ENCODE data around the gene ANKRD2.
"Not testable (repeated sequence)": the region's sequence is repeated elsewhere in the genome, so short reads cannot be mapped to it uniquely, and the experiment has no call there.

ANKRD2 gene, protein sequence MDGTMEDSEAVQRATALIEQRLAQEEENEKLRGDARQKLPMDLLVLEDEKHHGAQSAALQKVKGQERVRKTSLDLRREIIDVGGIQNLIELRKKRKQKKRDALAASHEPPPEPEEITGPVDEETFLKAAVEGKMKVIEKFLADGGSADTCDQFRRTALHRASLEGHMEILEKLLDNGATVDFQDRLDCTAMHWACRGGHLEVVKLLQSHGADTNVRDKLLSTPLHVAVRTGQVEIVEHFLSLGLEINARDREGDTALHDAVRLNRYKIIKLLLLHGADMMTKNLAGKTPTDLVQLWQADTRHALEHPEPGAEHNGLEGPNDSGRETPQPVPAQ

DNA sequence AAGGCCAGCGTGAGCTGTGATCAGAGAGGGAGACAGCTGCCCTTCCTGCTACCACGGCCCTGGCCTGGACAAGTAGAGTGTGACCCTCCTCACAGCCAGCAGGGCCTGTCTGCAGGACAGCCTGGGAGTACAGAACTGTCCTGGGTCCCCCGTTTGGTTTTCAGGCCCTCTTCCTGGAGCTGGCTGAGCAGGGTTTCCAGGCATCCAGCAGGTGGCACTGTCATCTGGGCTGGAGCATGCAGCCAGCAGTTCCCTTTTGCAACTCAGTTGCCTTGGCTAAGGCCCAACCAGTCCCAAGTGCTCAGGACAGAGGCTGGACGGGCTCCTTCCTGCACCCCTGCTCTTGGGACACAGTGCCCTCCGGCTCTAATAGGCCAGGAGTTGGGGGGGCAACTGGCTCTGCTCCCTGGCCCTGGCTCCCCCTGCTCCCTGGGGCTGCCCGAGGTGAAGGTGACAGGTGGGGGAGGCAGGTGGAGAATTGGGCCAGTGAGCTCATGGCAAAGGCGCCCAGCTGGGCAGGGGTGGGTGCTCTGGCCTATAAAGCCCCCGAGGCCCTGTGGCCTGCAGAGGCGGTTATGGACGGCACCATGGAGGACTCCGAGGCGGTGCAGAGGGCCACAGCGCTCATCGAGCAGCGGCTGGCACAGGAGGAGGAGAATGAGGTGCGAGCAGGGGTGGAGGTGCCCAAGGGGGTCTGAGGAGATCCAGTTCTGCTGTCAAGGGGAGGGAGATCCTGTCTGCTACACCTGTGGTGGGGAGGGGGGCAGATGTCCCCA lies at the start of gene ANKRD2:
ANKRD2 (plus strand) TSS at position 566 of the 776 bp plus-strand sequence; CDS start at position 576, 10 bp downstream.
- peak within 1 kb of the TSS in 20 of 21 experiments; percentile 43 to 87 (median 76) for H3K27ac ChIP-seq
- H3K4me3 ChIP-seq, result no peak within 1 kb of the TSS

DNA sequence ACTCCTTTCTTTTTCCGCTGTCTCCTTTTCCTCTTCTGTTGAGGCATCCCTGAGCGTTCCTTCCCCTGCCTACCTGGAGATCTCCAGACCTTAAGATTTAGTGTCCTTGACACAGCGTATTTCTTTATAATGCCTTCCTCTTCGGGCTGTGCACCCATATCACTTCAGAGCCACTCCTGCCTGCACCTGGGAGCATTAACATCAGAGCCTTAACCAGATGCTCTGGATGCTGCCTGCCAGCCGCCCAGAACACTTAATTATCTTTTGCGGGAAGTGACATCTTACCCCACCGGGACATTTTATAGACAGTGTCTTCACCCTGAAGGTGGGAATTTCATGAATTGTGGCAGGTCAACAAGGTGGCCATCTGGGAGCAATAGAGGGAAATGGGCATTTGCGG lies 49.6 kb upstream of the ANKRD2 start:
- H3K27ac ChIP-seq, result no peak overlapping the region

DNA sequence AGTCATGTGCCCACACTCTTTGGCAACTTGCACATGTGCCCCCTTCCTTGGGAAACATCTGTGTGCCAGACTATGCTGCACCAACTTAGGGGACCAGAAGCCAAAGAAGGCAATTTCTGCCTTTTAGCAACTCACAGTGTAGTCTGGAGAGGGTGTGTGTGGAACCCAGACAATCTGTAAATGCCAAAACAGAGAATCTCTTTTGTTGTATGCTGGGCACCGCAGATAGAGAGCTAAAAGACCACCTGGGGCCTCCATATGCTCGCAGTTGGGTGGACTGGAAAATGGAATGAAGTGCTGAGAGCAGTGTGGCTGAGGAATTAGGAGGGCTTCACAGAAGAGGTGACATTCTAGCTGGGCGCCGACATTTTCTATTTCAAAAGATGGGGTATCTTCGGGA lies 47.5 kb upstream of the ANKRD2 start:
- H3K4me3 ChIP-seq, result no peak overlapping the region
- no peak overlapping the region for H3K27ac ChIP-seq

More for the DNA sequence above, 49.6 kb upstream of the ANKRD2 start:
- H3K4me3 ChIP-seq, result no peak overlapping the region

DNA sequence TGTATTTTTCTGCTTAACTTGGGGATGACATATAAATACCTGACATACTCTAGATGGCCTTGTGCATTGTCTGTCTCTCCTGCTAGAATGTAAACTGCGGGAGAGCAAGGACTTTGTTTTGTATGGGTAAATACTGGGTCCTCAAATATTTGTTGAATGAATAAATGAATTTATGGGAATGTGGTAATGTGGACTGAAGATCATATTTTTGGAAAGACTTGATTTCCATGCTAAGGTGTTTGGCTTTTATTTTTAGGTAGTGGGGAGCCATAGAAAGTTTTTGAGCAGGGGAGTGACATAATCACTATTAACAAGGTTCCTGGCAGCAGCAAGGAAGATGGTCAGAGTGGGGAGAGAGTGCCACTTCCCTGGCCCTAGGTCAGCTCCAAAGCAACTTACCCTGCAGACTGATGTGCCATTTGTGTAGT lies 46.9 kb upstream of the ANKRD2 start:
- H3K27ac ChIP-seq, result no peak overlapping the region
- H3K4me3 ChIP-seq, result no peak overlapping the region

DNA sequence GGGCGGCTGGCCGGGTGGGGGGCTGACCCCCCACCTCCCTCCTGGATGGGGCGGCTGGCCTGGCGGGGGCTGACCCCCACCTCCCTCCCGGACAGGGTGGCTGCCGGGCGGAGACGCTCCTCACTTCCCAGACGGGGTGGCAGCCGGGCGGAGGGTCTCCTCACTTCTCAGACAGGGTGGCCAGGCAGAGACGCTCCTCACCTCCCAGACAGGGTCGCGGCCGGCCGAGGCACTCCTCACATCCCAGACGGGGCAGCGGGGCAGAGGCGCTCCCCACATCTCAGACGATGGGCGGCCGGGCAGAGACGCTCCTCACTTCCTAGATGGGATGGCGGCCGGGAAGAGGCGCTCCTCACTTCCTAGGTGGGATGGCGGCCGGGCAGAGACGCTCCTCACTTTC lies 43.7 kb upstream of the ANKRD2 start:
- H3K27ac ChIP-seq, H3K4me3 ChIP-seq: not testable (repeated sequence)

DNA sequence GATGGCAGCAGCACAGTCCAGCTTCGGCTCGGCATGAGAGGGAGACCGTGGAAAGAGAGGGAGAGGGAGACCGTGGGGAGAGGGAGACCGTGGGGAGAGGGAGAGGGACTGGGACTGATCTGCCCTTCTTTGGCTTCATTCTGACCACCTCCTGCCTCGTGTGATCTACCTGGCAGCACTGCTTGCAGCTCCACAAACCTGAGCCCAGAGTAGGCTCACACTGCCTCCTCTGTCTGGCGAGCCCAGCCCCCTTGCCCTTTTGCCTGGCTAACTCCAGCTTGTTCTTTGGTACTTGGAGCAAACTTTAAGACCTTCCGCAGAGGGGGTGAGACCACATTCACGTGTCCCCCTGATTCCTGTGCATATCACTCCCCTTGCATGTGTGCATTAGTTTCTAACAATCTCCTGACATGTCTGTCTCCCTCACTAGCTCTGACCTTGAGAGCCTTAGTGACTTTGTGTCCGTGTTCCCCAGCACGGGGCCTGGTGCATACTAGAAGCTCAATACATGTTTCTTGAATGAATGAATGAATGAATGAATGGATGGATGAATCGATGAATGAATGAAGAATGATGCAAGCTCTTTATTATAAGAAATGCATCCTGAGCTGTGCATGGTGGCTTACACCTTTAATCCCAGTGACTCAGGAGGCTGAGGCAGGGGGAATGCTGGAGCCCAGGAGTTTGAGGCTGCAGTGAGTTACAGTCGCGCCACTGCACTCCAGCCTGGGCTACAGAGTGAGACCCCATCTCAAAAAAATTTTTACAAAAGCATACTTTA lies 42.7 kb upstream of the ANKRD2 start:
- Histone ChIP-seq H3K4me3 (no peak overlapping the region), H3K27ac (no peak overlapping the region)

DNA sequence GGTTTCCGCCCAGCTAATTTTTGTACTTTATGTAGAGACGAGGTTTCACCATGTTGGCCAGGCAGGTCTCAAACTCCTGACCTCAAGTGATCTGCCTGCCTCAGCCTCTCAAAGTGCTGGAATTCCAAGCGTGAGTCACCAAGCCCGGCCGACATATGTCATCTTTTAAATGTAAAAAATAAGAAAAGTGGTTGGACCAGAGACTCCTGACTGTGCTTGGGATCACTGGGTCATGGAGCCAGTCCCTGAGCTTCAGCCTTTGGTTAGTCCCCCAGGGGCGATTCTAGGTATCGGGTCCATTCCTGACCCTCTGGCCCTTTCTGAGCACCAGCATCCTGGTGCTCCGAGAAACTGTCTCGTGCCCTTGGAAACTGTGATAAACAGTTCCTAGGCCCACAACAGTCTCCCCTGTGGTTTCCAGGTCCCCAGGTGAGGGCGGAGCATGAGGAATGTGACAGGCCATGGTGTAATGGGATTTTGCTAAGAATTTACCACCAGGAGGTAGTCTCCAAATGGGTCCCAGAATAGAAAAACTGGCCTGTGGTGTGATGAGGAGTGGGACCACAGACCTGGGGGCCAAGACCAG lies 41.1 kb upstream of the ANKRD2 start:
- Histone ChIP-seq H3K27ac (no peak overlapping the region), H3K4me3 (no peak overlapping the region)

DNA sequence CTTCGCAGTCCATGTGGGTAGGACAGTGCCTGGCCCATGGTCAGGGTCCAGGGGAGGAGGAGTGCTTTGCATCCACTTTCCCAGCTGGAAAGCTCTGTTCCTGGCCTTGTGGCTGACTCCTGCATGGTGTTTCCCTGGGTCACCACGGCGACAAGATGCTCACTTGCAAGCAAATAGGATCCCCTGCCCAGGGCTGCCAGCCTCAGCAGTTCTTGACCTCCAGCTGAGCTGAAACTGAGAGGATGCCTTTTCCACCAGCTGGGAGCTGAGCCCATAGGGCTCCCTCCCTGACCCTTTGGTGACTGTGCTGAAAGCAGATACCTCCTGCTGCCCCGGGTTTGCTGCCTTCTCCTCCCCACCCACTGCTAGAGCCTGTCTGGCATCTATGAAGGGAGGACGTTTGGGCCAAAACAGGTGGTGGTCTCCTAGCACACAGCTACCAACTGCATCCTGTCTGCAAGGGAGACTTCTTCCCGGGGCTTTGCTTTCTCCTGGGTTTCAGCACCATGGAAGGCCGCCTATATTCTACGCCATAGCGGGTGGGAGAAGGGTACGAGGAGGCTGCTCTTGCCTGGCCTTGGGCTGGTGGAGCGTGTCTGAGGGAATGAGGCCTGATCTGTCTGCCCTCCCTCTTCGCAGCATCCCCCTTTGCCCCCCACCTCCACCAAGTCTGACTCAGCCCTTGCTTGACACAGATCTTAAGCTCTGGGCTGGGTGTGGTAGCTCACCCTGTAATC lies 39.5 kb upstream of the ANKRD2 start:
- no peak overlapping the region for H3K27ac ChIP-seq
- H3K4me3 ChIP-seq, result no peak overlapping the region

DNA sequence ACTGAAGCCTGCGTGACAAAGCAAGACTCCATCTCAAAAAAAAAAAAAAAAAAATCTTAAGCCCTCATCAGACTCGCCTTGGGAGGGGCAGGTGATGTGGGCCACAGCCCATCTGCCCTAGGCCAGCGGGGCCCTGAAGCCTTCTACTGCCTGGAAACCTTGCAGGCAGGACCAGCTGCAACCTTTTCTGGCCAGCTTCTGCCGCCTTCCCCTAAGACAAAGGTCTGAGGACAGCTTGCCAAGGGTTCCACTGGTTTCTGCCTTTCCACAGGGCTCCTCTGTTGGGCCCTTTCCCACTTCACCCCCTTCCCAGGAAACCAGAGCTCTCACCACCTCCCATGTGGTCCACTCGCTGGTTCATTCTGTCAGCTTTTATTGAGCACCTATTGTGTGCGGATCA lies 38.7 kb upstream of the ANKRD2 start:
- no peak overlapping the region for H3K4me3 ChIP-seq
- peak overlapping the region in 1 of 21 experiments; percentile 0 for H3K27ac ChIP-seq

DNA sequence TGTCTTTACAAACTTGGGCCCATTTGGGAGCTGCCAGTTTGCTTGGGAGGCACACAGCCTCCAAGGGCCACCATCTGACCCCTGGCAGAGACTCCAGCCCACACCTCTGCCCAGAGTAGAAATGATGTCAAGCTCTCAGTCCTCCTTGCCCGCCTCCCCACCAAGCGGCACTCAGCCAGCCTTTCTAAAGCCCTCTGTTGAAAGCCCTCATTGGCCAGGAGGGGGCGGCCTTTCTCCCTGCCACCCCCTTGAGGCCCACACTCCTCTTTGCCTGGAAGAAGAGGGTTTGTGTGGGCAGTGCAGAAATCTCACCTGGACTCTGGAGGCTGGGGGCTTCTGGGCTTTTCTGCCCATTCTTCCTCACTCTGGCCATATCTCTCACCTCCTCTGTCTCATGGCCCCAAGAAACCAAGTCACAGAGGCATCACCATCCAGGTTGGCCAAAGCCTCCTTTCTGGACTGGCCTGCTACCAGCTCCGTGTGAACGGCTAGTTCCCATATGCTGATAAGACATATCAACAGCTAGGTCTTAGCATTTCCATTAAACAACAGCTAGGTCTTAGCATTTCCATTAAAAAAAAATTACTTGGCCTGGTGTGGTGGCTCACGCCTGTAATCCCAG lies 37.7 kb upstream of the ANKRD2 start:
- Histone ChIP-seq H3K27ac (no peak overlapping the region), H3K4me3 (no peak overlapping the region)

DNA sequence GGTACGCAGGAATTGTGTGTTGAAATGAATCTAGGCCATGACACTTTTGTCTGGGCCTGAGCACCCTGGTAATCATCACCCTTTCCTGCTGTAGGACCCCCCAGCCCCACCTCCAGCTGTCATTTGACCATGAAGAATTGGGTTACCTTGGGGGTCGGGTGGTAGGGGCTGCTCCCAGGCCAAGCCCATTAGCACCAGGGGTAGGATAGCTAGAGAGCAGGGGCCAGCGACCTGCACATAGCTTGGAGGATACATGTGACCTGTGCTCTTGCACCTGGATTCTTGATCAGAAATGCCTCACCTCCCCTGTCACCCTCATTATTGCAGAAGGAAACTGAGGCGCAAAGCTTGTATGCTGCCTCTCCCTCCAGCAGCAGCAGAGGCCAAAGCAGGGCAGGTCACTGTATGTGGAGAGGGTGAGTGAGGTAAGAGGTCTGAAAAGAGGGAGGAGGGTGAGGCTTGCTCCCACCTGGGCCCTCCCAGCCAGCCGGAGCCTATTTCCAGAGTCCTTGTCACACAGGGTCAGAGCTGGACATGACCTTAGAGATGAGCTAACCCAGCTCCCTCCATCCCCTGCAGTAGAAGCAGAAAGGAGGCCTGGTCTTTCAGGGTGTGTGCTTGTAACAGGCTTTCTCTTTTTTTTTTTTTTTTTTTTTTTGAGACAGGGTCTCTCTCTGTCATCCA lies 35.3 kb upstream of the ANKRD2 start:
- H3K27ac ChIP-seq, result peak overlapping the region in 2 of 21 experiments; percentile 34 to 72
- no peak overlapping the region for H3K4me3 ChIP-seq

DNA sequence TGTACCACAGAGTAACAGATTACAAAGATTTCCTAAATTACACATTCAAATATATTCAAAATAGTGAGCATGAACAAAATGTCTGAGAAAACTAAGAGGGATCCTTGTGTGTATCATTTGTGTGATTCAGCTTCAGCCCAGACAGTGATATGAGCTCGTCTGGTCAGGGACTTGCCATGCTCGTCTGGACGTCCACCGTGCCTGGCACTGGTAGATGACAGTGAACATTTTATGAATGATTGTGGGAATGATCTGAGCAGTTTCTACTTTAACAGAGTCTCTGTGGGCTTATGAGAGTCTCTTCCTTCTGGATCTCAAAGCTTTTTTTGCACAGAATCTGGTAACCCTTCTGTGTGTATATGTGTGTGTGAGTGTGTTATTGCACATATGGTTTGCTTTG lies 34.2 kb upstream of the ANKRD2 start:
- Histone ChIP-seq H3K4me3 (no peak overlapping the region), H3K27ac (peak overlapping the region in 16 of 21 experiments; percentile 24 to 100 (median 60))

DNA sequence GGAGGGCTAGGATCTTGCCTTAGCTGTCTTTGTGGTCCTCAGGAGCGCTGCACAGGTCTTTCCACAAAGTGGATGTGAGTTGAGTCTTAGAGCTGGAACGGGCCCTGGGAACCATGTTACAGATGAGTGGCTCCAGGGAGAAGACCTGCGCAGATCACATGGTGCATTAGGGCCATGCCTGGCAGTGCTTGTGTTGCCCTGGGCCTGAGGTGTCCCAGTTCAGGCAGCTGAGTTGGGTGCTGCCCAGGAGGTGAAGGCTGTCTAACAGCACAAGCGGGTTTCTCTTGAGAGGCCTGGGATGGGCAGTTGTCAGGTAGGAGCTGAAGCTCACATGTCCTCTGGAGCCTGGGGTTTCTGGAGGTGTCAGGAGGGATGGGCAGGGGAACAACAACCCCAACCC lies 33.7 kb upstream of the ANKRD2 start:
- H3K4me3 ChIP-seq, result no peak overlapping the region
- H3K27ac ChIP-seq, result peak overlapping the region in 19 of 21 experiments; percentile 2 to 100 (median 56)

DNA sequence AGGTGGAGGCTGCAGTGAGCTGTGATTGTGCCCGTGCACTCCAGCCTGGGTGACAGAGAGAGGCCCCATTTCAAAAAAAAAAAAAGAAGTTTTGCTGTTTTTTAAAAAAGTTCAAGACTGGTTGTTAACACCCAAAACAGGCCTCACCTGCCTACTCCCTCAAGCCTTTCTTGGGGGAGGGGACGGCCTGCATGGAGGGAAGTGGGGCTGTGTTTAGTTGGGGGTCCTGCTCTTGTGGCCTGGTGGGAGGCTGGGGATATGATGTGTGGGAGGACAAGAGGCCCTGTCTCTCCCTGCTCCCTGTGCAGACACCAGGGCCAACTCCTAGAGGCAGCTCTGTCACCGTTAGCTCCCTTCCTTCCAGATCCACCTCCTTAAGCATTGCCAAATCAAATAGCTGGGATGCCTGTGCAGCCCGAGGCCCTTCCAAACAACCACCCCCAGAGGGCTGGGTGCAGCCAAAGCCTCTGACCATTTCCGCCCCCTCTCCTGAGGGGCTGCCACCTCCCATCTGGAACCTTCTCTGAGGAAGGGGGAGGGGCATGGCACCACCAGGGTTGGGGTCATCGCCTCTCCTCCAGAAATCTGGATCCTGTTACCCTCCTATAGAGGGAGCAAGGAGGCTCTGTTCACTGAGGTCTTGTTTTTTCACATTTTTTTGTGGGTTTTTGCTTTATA lies 32.9 kb upstream of the ANKRD2 start:
- Histone ChIP-seq H3K4me3 (no peak overlapping the region), H3K27ac (peak overlapping the region in 19 of 21 experiments; percentile 0 to 100 (median 67))

DNA sequence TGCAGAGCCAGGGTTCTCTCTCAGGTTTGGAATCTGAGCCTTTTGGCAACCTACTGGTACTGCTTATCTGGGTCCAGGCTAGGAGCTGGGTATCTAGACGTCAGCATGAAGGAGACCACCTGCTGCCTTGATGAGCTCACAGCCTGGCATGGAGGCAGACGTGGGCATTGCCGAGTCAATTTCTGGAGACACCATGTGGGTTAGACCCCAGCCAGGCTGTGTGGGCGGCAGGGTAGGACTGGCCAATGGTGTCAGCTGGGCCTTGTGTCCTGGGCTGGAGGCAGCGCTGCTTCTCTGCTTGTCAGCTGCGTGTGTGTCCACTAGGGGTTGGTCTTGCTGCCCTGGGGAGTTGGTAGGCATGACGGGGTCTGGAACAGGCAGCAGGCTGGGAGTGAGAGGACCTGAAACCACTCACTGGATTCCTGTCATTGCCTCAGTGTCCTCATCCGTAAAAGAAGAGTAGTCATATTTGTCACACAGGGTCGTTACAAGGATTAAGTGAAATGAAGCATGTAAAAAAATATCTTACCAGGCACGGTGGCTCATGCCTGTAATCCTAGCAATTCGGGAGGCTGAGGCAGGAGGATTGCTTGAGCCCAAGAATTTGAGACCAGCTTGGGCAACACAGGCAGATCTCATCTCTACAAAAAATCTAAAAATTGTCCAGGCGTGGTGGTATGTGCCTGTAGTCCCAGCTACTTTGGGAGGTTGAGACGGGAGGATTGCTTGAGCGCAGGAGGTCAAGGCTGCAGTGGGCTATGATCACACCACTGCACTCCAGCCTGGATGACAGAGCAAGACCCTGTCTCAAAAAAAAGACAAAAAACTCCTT lies 31.7 kb upstream of the ANKRD2 start:
- H3K27ac ChIP-seq, result peak overlapping the region in 18 of 21 experiments; percentile 3 to 100 (median 92)
- no peak overlapping the region for H3K4me3 ChIP-seq

DNA sequence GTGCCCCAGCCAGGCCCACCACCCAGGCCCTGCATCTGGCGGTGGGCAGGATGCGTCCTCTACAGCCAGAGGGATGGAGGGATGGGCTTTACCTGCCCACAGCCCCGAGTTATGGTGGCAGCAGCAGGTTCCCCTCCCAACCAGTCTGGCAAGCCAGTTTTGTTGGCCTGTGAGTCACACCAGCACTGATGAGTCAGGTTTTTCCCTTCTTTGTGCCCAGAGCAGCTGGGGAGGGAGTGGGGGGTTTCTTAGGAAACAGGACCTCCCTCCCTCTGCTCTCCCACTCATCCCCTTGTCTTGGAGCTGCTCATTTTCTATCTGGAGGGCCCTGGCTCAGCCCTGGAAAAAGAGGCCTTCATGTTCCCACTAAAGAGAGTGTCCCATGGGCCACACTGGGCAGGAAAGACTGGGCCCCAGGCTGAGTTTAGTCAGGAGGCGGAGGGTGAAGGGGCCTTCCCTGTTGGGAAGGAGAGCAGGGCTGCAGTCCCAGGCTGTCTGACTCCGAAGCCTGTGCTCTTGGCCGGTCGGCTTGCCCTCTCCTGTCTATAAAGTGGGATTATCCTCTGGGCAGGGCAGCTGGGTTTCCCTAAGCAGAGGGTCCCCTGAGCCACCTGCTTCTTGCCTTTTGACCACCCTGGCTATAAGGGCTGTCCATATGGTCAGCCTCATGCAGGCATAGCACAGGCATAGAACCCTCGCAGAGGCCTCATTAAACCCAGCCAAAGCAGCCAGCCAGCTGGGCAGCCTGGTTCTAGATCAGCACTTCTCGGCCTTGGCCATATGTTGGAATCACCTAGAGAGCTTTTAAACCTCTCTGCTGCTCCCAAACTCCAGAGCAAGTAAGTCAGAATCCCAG lies 30.2 kb upstream of the ANKRD2 start:
- peak overlapping the region; percentile 31 to 100 (median 93) for H3K27ac ChIP-seq
- no peak overlapping the region for H3K4me3 ChIP-seq
